GM12878 (cell line): Measurements from ENCODE around the gene LRBA. TPM values are rescaled to one million over a fixed set of nuclear protein-coding genes. Genes with fewer than 3 reads are reported as not detected.

ENCODE experiments used
- ATAC-seq: fragments of 200-7000 bp; cut with Tn5 transposase; 3 replicates; pipeline ENCODE4 v1.9.1; 2020; ENCODE audit warnings: mild to moderate bottlenecking, moderate library complexity
- BruUV-seq: library from RNA; stranded (reverse); fragments of 400-500 nt; replicated peaks from 2 replicates; lab custom pipeline; 2021; lab: Mats Ljungman, UMichigan
- CTCF ChIA-PET: fragments of 300-600 bp; sonication (Branson Sonifier 250); formaldehyde crosslinking; extraction: SDS; loops from one replicate; lab custom pipeline; 2021; ENCODE audit warnings: inconsistent platforms; lab: Yijun Ruan, JAX
- POLR2A ChIA-PET: fragments of 350-600 bp; formaldehyde crosslinking; extraction: SDS; loops from one replicate; lab custom pipeline; 2021; ENCODE audit warnings: inconsistent platforms; lab: Charles Lee
- RAD21 ChIA-PET: fragments of 300-600 bp; sonication (Branson Sonifier 250); formaldehyde crosslinking; loops from one replicate; lab custom pipeline; 2023; ENCODE audit warnings: antibody characterized with exemption; ENCODE audit not compliant: unreplicated experiment; lab: Charles Lee
- SMC1A ChIA-PET: fragments of 300-600 bp; sonication (Branson Sonifier 250); formaldehyde crosslinking; loops from one replicate; lab custom pipeline; 2023; ENCODE audit not compliant: unreplicated experiment, uncharacterized antibody; lab: Charles Lee
- DNase-seq: peaks from one replicate; pipeline ENCODE4 v3.0.0-alpha.2; 2011; ENCODE audit warnings: low read depth, low spot score
- FAIRE-seq: peaks from 3 replicates; lab custom pipeline; 2011; peaks lifted over from hg19 to GRCh38; lab: Jason Lieb, UNC
- H2AFZ ChIP-seq: 2 replicates; pipeline ENCODE4 v1.6.0; 2011; ENCODE audit warnings: low read depth, low read length, control low read depth; ENCODE audit not compliant: control insufficient read depth
- H3K27ac ChIP-seq: 2 replicates; pipeline ENCODE4 v1.5.1; 2011; ENCODE audit warnings: control low read depth; ENCODE audit not compliant: control insufficient read depth, insufficient read depth
- H3K27me3 ChIP-seq, 2 experiments: replicated peaks in 1 of 2; 2 replicates each; pipeline versions ENCODE4 v1.6.0 to v1.6.1; 2011; ENCODE audit warnings: low read length in 1 of 2; ENCODE audit not compliant: control insufficient read depth in 2 of 2, insufficient read depth in 2 of 2
- H3K36me3 ChIP-seq, 2 experiments: 2 replicates each; pipeline ENCODE4 v1.5.1; 2011; ENCODE audit warnings: low read length in 1 of 2; ENCODE audit not compliant: control insufficient read depth in 2 of 2, insufficient read depth in 2 of 2
- H3K4me1 ChIP-seq: 2 replicates; pipeline ENCODE4 v1.6.1; 2011; ENCODE audit warnings: mild to moderate bottlenecking, low read length, moderate library complexity, mixed read lengths; ENCODE audit not compliant: control insufficient read depth, insufficient read depth
- H3K4me2 ChIP-seq: 2 replicates; pipeline ENCODE4 v1.6.0; 2011; ENCODE audit warnings: control low read depth; ENCODE audit not compliant: control insufficient read depth, insufficient read depth
- H3K4me3 ChIP-seq: fragments of 200-600 bp; sonication (generic); 2 replicates; pipeline ENCODE4 v1.5.1; 2016
- H3K79me2 ChIP-seq: 2 replicates; pipeline ENCODE4 v1.6.0; 2011; ENCODE audit warnings: low read length; ENCODE audit not compliant: control insufficient read depth, insufficient read depth
- H3K9ac ChIP-seq: 2 replicates; pipeline ENCODE4 v1.8.0; 2011; ENCODE audit warnings: low read length, control low read depth, mixed read lengths; ENCODE audit not compliant: control insufficient read depth, insufficient read depth
- H3K9me3 ChIP-seq: replicated peaks from 3 replicates; pipeline ENCODE4 v1.5.1; 2011; ENCODE audit warnings: mild to moderate bottlenecking, low read length; ENCODE audit not compliant: control insufficient read depth, insufficient read depth
- H4K20me1 ChIP-seq: 2 replicates; pipeline ENCODE4 v1.6.0; 2011; ENCODE audit not compliant: control insufficient read depth, insufficient read depth
- HDAC6 ChIP-seq: fragments of 200-600 bp; sonication (generic); IDR thresholded peaks from one replicate; pipeline ENCODE4 v1.8.0; 2017; ENCODE audit warnings: antibody characterized with exemption; ENCODE audit not compliant: unreplicated experiment
- PAX5 ChIP-seq: IDR thresholded peaks from 2 replicates; pipeline ENCODE4 v1.6.1; 2011; ENCODE audit warnings: low read depth, low read length, borderline replicate concordance
- RELA ChIP-seq: fragments of 450-650 bp; IDR thresholded peaks from 2 replicates; pipeline ENCODE4 v1.8.0; 2014; ENCODE audit warnings: borderline replicate concordance; ENCODE audit not compliant: partially characterized antibody
- WGBS: methylation state at CpG from one replicate; pipeline ENCODE4 v1.1.6; 2016; ENCODE audit warnings: low lambda C conversion rate; ENCODE audit not compliant: insufficient replicate concordance, insufficient coverage; ENCODE audit errors: missing lambda C conversion rate; 5-methylcytosine and 5-hydroxymethylcytosine counted together
- in situ Hi-C: fragments of 300-500 bp; cut with MboI; formaldehyde crosslinking; loops from 9 replicates; pipeline ENCODE4 v1.14.3; 2018; ENCODE audit warnings: mixed read lengths
- intact Hi-C: fragments of 100-400 bp; cut with micrococcal nuclease; formaldehyde crosslinking; loops from one replicate; pipeline ENCODE4 v1.14.2; 2022; ENCODE audit not compliant: unreplicated experiment
- polyA plus RNA-seq, 11 experiments: library from polyadenylated mRNA; depleted of rRNA in 4 of 11; unstranded in 6 of 11; stranded (reverse) in 5 of 11; fragments of >200 nt; fragmentation: Nextera tagmentation in 4 of 11; fragmentation: Illumina TruSeq in 1 of 11; extraction: Ambion mirVana in 4 of 11; extraction: Trizol in 1 of 11; gene quantifications; 1 replicate in 1 of 11; 2 replicates in 10 of 11; pipeline versions ENCODE4 v1.2.1 to v1.2.3, GENCODE V29; 2011 to 2016; ENCODE audit warnings: inconsistent platforms in 2 of 11, missing spikeins in 2 of 11, low read depth in 1 of 11
- total RNA-seq, 4 experiments: library from RNA; depleted of rRNA in 3 of 4; stranded (reverse); fragments of >200 nt in 3 of 4; fragmentation: Illumina TruSeq in 1 of 4; extraction: Trizol in 1 of 4; gene quantifications; 2 replicates each; pipeline versions ENCODE4 v1.2.1 to v1.2.3, GENCODE V29; 2013 to 2021
- TF ChIP-seq, protein P1 (sequence below): fragments of 450-650 bp; IDR thresholded peaks from 2 replicates; pipeline ENCODE4 v1.6.1; 2018; ENCODE audit warnings: mild to moderate bottlenecking, low read depth, moderate library complexity; ENCODE audit not compliant: partially characterized antibody
- TF ChIP-seq, protein P2 (sequence below): IDR thresholded peaks from 2 replicates; pipeline ENCODE4 v1.6.1; 2011; ENCODE audit warnings: low read depth, mild to moderate bottlenecking, low read length, moderate library complexity, borderline replicate concordance; ENCODE audit errors: extremely low read depth

LRBA gene
- total and polyA plus RNA-seq, 10 of the 15 experiments (the other 5 are each of a cell fraction or from before 2014, with no cell fraction given), result 20.3 to 93.4 (median 55.0) TPM

DNA sequence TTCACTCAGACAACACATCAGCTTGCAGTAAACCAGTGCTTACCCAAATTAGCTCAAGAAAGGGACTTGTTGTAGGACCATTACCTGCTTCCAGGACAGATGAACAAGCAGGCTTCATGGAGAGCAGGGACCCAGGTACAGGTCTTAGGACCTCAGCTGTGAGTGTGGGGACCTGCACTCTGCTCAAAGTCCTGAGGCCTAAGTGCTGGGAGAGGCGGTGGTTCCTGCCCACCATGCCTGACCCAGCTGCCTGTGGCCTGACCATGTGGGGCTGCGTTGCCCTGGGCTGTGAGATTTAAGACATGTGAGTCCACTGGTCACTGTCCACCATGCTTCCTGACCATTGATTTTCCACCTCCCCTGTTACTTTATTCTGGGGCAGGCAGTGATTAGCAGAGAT, 796.6 kb downstream of the LRBA start:
- no TSS peak for BruUV-seq
- ChIA-PET POLR2A (no interaction called here), SMC1A (interaction anchor here (0.9 to 1.0 kb wide), 2 partner anchors 25 to 216 kb away, joined by 3 to 4 read pairs; no protein-coding TSS in a partner anchor), CTCF (interaction anchor here (1.2 to 4.0 kb wide), 5 partner anchors 9 to 220 kb away, joined by 4 to 21 read pairs (median 4); no protein-coding TSS in a partner anchor), RAD21 (no interaction called here)
- Histone ChIP-seq H3K27me3 (no peaks in the 10 kb centered on the region; a peak in 1 of 4 replicates), H3K4me3 (no peak overlapping the region), H3K27ac (no peak overlapping the region), H3K79me2 (no peaks in the 10 kb centered on the region), H3K9ac (no peak overlapping the region), H4K20me1 (no peaks in the 10 kb centered on the region), H3K36me3 (no peaks in the 10 kb centered on the region), H2AFZ (no peak overlapping the region), H3K4me1 (no peaks in the 10 kb centered on the region), H3K9me3 (no peaks in the 10 kb centered on the region), H3K4me2 (no peak overlapping the region)
- in situ Hi-C loops, result loop anchor here (5.0 kb wide), 1 partner anchor 201 kb away; no protein-coding TSS in a partner anchor
- TF ChIP-seq PAX5 (no peak), HDAC6 (no peak), RELA (no peak)
- TF ChIP-seq, protein P1, sequence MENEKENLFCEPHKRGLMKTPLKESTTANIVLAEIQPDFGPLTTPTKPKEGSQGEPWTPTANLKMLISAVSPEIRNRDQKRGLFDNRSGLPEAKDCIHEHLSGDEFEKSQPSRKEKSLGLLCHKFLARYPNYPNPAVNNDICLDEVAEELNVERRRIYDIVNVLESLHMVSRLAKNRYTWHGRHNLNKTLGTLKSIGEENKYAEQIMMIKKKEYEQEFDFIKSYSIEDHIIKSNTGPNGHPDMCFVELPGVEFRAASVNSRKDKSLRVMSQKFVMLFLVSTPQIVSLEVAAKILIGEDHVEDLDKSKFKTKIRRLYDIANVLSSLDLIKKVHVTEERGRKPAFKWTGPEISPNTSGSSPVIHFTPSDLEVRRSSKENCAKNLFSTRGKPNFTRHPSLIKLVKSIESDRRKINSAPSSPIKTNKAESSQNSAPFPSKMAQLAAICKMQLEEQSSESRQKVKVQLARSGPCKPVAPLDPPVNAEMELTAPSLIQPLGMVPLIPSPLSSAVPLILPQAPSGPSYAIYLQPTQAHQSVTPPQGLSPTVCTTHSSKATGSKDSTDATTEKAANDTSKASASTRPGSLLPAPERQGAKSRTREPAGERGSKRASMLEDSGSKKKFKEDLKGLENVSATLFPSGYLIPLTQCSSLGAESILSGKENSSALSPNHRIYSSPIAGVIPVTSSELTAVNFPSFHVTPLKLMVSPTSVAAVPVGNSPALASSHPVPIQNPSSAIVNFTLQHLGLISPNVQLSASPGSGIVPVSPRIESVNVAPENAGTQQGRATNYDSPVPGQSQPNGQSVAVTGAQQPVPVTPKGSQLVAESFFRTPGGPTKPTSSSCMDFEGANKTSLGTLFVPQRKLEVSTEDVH, result no peak
- TF ChIP-seq, protein P2, sequence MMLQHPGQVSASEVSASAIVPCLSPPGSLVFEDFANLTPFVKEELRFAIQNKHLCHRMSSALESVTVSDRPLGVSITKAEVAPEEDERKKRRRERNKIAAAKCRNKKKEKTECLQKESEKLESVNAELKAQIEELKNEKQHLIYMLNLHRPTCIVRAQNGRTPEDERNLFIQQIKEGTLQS, result no peak
- ATAC-seq, result no peak
- DNase-seq, result no peak
- WGBS, result 28% methylated on average over 2 of the region's 2 CpGs
- intact Hi-C loops, result no loop called here
- FAIRE-seq, result no peak
